ENCODE data around the gene ATXN1. TPM values are rescaled to one million over a fixed set of nuclear protein-coding genes. Genes with fewer than 3 reads are reported as not detected.

The ATXN1 gene
- total and polyA plus RNA-seq, 2 of the 8 experiments (the other 6 are each of a cell fraction or from before 2014, with no cell fraction given), result 1.6 to 4.0 TPM

DNA sequence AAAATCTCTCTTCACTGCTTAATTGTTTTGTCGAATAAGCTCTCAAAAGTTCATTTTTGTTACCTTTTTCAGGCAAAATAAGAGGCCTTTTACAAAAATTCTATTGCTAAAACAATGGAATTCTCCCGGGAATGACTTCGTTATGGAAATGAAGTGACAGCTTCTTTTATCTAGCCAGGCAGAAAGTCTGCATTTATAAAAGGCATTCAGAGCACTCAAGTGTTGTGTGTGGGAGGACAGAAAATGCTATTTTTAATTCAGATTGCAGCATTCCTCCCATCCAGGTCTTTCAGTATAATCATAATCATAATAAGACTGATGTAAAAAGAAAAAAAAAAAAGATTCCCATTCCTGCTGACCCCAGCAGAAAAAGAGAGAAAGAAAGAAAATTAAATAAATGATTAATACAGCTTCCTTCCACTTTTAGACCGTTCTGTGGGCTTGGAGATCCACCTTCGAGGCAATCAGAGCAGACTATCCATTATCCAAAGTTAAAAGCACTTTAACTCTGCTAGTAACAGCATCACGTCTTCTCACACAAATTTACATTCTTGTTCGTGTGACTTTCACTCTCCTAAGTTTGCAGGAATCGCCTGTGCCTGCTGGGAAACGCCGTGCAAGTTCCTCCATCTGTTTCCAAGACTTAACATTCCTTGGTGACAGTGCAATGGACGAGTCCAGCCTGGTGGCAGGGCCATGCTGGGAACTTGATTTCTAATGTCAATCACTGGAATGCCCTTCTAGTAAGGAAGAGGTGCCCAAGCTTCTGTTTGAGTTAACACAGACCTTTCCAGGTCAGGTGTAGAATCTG lies 264.1 kb downstream of the ATXN1 start (continued):
- TF ChIP-seq, protein P1, sequence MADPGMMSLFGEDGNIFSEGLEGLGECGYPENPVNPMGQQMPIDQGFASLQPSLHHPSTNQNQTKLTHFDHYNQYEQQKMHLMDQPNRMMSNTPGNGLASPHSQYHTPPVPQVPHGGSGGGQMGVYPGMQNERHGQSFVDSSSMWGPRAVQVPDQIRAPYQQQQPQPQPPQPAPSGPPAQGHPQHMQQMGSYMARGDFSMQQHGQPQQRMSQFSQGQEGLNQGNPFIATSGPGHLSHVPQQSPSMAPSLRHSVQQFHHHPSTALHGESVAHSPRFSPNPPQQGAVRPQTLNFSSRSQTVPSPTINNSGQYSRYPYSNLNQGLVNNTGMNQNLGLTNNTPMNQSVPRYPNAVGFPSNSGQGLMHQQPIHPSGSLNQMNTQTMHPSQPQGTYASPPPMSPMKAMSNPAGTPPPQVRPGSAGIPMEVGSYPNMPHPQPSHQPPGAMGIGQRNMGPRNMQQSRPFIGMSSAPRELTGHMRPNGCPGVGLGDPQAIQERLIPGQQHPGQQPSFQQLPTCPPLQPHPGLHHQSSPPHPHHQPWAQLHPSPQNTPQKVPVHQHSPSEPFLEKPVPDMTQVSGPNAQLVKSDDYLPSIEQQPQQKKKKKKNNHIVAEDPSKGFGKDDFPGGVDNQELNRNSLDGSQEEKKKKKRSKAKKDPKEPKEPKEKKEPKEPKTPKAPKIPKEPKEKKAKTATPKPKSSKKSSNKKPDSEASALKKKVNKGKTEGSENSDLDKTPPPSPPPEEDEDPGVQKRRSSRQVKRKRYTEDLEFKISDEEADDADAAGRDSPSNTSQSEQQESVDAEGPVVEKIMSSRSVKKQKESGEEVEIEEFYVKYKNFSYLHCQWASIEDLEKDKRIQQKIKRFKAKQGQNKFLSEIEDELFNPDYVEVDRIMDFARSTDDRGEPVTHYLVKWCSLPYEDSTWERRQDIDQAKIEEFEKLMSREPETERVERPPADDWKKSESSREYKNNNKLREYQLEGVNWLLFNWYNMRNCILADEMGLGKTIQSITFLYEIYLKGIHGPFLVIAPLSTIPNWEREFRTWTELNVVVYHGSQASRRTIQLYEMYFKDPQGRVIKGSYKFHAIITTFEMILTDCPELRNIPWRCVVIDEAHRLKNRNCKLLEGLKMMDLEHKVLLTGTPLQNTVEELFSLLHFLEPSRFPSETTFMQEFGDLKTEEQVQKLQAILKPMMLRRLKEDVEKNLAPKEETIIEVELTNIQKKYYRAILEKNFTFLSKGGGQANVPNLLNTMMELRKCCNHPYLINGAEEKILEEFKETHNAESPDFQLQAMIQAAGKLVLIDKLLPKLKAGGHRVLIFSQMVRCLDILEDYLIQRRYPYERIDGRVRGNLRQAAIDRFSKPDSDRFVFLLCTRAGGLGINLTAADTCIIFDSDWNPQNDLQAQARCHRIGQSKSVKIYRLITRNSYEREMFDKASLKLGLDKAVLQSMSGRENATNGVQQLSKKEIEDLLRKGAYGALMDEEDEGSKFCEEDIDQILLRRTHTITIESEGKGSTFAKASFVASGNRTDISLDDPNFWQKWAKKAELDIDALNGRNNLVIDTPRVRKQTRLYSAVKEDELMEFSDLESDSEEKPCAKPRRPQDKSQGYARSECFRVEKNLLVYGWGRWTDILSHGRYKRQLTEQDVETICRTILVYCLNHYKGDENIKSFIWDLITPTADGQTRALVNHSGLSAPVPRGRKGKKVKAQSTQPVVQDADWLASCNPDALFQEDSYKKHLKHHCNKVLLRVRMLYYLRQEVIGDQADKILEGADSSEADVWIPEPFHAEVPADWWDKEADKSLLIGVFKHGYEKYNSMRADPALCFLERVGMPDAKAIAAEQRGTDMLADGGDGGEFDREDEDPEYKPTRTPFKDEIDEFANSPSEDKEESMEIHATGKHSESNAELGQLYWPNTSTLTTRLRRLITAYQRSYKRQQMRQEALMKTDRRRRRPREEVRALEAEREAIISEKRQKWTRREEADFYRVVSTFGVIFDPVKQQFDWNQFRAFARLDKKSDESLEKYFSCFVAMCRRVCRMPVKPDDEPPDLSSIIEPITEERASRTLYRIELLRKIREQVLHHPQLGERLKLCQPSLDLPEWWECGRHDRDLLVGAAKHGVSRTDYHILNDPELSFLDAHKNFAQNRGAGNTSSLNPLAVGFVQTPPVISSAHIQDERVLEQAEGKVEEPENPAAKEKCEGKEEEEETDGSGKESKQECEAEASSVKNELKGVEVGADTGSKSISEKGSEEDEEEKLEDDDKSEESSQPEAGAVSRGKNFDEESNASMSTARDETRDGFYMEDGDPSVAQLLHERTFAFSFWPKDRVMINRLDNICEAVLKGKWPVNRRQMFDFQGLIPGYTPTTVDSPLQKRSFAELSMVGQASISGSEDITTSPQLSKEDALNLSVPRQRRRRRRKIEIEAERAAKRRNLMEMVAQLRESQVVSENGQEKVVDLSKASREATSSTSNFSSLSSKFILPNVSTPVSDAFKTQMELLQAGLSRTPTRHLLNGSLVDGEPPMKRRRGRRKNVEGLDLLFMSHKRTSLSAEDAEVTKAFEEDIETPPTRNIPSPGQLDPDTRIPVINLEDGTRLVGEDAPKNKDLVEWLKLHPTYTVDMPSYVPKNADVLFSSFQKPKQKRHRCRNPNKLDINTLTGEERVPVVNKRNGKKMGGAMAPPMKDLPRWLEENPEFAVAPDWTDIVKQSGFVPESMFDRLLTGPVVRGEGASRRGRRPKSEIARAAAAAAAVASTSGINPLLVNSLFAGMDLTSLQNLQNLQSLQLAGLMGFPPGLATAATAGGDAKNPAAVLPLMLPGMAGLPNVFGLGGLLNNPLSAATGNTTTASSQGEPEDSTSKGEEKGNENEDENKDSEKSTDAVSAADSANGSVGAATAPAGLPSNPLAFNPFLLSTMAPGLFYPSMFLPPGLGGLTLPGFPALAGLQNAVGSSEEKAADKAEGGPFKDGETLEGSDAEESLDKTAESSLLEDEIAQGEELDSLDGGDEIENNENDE (IDR thresholded peaks at IDR 0.05; ENCODE audit: insufficient replicate concordance, low read length), result no peak
- TF ChIP-seq MAFK (IDR thresholded peaks at IDR 0.05; ENCODE audit: low read depth, low read length) (0 out of 2 replicates have a peak, but pooled peaks have one; percentile 12), TEAD4 (IDR thresholded peaks at IDR 0.05; ENCODE audit: low read depth, low read length) (0 out of 2 replicates have a peak, but pooled peaks have one; percentile 34)
